ENCODE data around the gene RTP1. TPM values are rescaled to one million over a fixed set of nuclear protein-coding genes. Genes with fewer than 3 reads are reported as not detected.
"Not testable (repeated sequence)": the region's sequence is repeated elsewhere in the genome, so short reads cannot be mapped to it uniquely, and the experiment has no call there.

RTP1 gene
- polyA plus RNA-seq, 3 donors = not detected

GRCh38 chr3:187230011-187230410, 32.7 kb downstream of the RTP1 start:
- no peak for DNase-seq (ENCODE audit: extremely low read depth in 1 of 11, low read depth in 9 of 11, low spot score in 4 of 11)

GRCh38 chr3:187236962-187237361, 39.7 kb downstream of the RTP1 start:
- DNase-seq (ENCODE audit: extremely low read depth in 1 of 11, low read depth in 9 of 11, low spot score in 4 of 11) = no peak

GRCh38 chr3:187237741-187238140, 40.5 kb downstream of the RTP1 start:
- no peak for DNase-seq (ENCODE audit: extremely low read depth in 1 of 11, low read depth in 9 of 11, low spot score in 4 of 11)

- no peak for DNase-seq (ENCODE audit: extremely low read depth in 1 of 11, low read depth in 9 of 11, low spot score in 4 of 11)
Observed at GRCh38 chr3:187238239-187238638, 41.0 kb downstream of the RTP1 start.

GRCh38 chr3:187238835-187239234, 41.5 kb downstream of the RTP1 start:
- DNase-seq (ENCODE audit: extremely low read depth in 1 of 11, low read depth in 9 of 11, low spot score in 4 of 11) = not testable (repeated sequence)

GRCh38 chr3:187242435-187242834, 45.1 kb downstream of the RTP1 start:
- no peak for DNase-seq (ENCODE audit: extremely low read depth in 1 of 11, low read depth in 9 of 11, low spot score in 4 of 11)

GRCh38 chr3:187242900-187243299, 45.6 kb downstream of the RTP1 start:
- no peak for DNase-seq (ENCODE audit: extremely low read depth in 1 of 11, low read depth in 9 of 11, low spot score in 4 of 11)

- no peak for DNase-seq (ENCODE audit: extremely low read depth in 1 of 11, low read depth in 9 of 11, low spot score in 4 of 11)
Observed at GRCh38 chr3:187243933-187244524, 46.7 kb downstream of the RTP1 start.

- no peak for DNase-seq (ENCODE audit: extremely low read depth in 1 of 11, low read depth in 9 of 11, low spot score in 4 of 11)
Observed at GRCh38 chr3:187247398-187247797, 50.1 kb downstream of the RTP1 start.

Other genes with a start within 250 kb of the RTP1 start
- 10 to 100 TPM; 15.7 to 19.5 (median 17.8) TPM for gene RPL39L, start 58.0 kb upstream of the RTP1 start, polyA plus RNA-seq (ENCODE audit: insufficient read length in 3 of 3)
- 10 to 100 TPM in 1 of 3 donors, 1 to 10 TPM in 2; 9.7 to 10.4 (median 9.9) TPM for gene MASP1, start 94.3 kb downstream of the RTP1 start, polyA plus RNA-seq (ENCODE audit: insufficient read length in 3 of 3)
- gene RTP4, start 170.9 kb downstream of the RTP1 start, polyA plus RNA-seq (ENCODE audit: insufficient read length in 3 of 3) = under 1 TPM; 0.65 to 0.68 (median 0.67) TPM